Activated naive CD8-positive, alpha-beta T cell treated with anti-CD3 and anti-CD28 coated beads for 36 hours (primary cell): ENCODE results near the gene ZDHHC8. TPM values are rescaled to one million over a fixed set of nuclear protein-coding genes. Genes with fewer than 3 reads are reported as not detected.

Experiments used
- DNase-seq: peaks from one replicate; pipeline ENCODE4 v3.0.0; 2021
- H3K27ac Mint-ChIP-seq: one replicate; pipeline ENCODE4 v1.8.0; 2022; ENCODE audit warnings: mild to moderate bottlenecking, moderate library complexity, mixed read lengths
- H3K27me3 Mint-ChIP-seq: one replicate; pipeline ENCODE4 v1.8.0; 2022; ENCODE audit warnings: mild to moderate bottlenecking, mixed read lengths
- H3K36me3 Mint-ChIP-seq: one replicate; pipeline ENCODE4 v1.8.0; 2021; ENCODE audit warnings: mild to moderate bottlenecking, mixed read lengths
- H3K4me1 Mint-ChIP-seq: one replicate; pipeline ENCODE4 v1.8.0; 2021; ENCODE audit warnings: mixed read lengths
- H3K4me3 Mint-ChIP-seq: one replicate; pipeline ENCODE4 v1.8.0; 2022; ENCODE audit warnings: mild to moderate bottlenecking, moderate library complexity, mixed read lengths
- H3K9me3 Mint-ChIP-seq: one replicate; pipeline ENCODE4 v1.8.0; 2022; ENCODE audit warnings: mixed read lengths
- total RNA-seq, 2 experiments: library from RNA; stranded (reverse); gene quantifications; one replicate each; pipeline ENCODE4 v1.2.3, GENCODE V29; 2021

The ZDHHC8 gene
- total RNA-seq, 2 experiments from 2014 or later: 63.4 to 66.6 TPM

- peak overlapping the region; percentile 79 for H3K27ac Mint-ChIP-seq
- H3K4me1 Mint-ChIP-seq: peaks cover 33% of the 10 kb centered on the region
- H3K27me3 Mint-ChIP-seq: no peaks in the 10 kb centered on the region
- peak; percentile 58 for DNase-seq
- H3K4me3 Mint-ChIP-seq: no peak overlapping the region
- H3K9me3 Mint-ChIP-seq: no peaks in the 10 kb centered on the region
- H3K36me3 Mint-ChIP-seq: peaks cover 6% of the 10 kb centered on the region
These were observed 2.5 kb upstream of the ZDHHC8 start for GRCh38 chr22:20128902-20129746.

GRCh38 chr22:20129747-20130014, 1.9 kb upstream of the ZDHHC8 start:
- no peaks in the 10 kb centered on the region for H3K27me3 Mint-ChIP-seq
- H3K36me3 Mint-ChIP-seq: peaks cover 6% of the 10 kb centered on the region
- no peak for DNase-seq
- H3K9me3 Mint-ChIP-seq: no peaks in the 10 kb centered on the region
- H3K27ac Mint-ChIP-seq: no peak overlapping the region
- peaks cover 37% of the 10 kb centered on the region for H3K4me1 Mint-ChIP-seq
- H3K4me3 Mint-ChIP-seq: no peak overlapping the region

- Mint-ChIP-seq H3K27me3 (no peaks in the 10 kb centered on the region), H3K36me3 (peaks cover 6% of the 10 kb centered on the region), H3K4me1 (peaks cover 37% of the 10 kb centered on the region), H3K27ac (no peak overlapping the region), H3K4me3 (no peak overlapping the region), H3K9me3 (no peaks in the 10 kb centered on the region)
- no peak for DNase-seq
These were observed 1.3 kb upstream of the ZDHHC8 start for GRCh38 chr22:20130319-20130718.

- peak overlapping the region; percentile 63 for H3K4me3 Mint-ChIP-seq
- peak; percentile 77 for DNase-seq
- no peaks in the 10 kb centered on the region for H3K27me3 Mint-ChIP-seq
- no peak overlapping the region for H3K27ac Mint-ChIP-seq
- H3K9me3 Mint-ChIP-seq: no peaks in the 10 kb centered on the region
- H3K4me1 Mint-ChIP-seq: peaks cover 37% of the 10 kb centered on the region
- H3K36me3 Mint-ChIP-seq: peaks cover 6% of the 10 kb centered on the region
These were observed 640 bp upstream of the ZDHHC8 start for GRCh38 chr22:20130731-20131596.

GRCh38 chr22:20131859-20132685, 468 bp downstream of the ZDHHC8 start:
- no peaks in the 10 kb centered on the region for H3K27me3 Mint-ChIP-seq
- peak; percentile 23 for DNase-seq
- no peak overlapping the region for H3K27ac Mint-ChIP-seq
- H3K4me3 Mint-ChIP-seq: peak overlapping the region; percentile 76
- H3K36me3 Mint-ChIP-seq: peaks cover 4% of the 10 kb centered on the region
- H3K9me3 Mint-ChIP-seq: no peaks in the 10 kb centered on the region
- peaks cover 42% of the 10 kb centered on the region for H3K4me1 Mint-ChIP-seq

GRCh38 chr22:20132686-20133246, 1.2 kb downstream of the ZDHHC8 start:
- Mint-ChIP-seq H3K27ac (no peak overlapping the region), H3K4me1 (peaks cover 45% of the 10 kb centered on the region), H3K27me3 (no peaks in the 10 kb centered on the region), H3K9me3 (no peaks in the 10 kb centered on the region), H3K4me3 (peak overlapping the region; percentile 76), H3K36me3 (peaks cover 1% of the 10 kb centered on the region)
- no peak for DNase-seq

GRCh38 chr22:20133930-20134549, 2.4 kb downstream of the ZDHHC8 start:
- Mint-ChIP-seq H3K4me3 (peak overlapping the region; percentile 67), H3K9me3 (no peaks in the 10 kb centered on the region), H3K4me1 (peaks cover 36% of the 10 kb centered on the region), H3K36me3 (no peaks in the 10 kb centered on the region), H3K27ac (no peak overlapping the region), H3K27me3 (no peaks in the 10 kb centered on the region)
- DNase-seq: no peak

- H3K36me3 Mint-ChIP-seq: peaks cover 2% of the 10 kb centered on the region
These were observed 3.7 kb downstream of the ZDHHC8 start for GRCh38 chr22:20135265-20135664.

GRCh38 chr22:20135806-20136602, 4.4 kb downstream of the ZDHHC8 start:
- no peak overlapping the region for H3K27ac Mint-ChIP-seq
- H3K36me3 Mint-ChIP-seq: peaks cover 2% of the 10 kb centered on the region
- no peaks in the 10 kb centered on the region for H3K9me3 Mint-ChIP-seq
- H3K4me1 Mint-ChIP-seq: peaks cover 26% of the 10 kb centered on the region
- no peaks in the 10 kb centered on the region for H3K27me3 Mint-ChIP-seq
- H3K4me3 Mint-ChIP-seq: no peak overlapping the region
- no peak for DNase-seq

More at GRCh38 chr22:20135265-20135664, 3.7 kb downstream of the ZDHHC8 start:
- Mint-ChIP-seq H3K9me3 (no peaks in the 10 kb centered on the region), H3K27ac (no peak overlapping the region), H3K4me3 (no peak overlapping the region), H3K4me1 (peaks cover 26% of the 10 kb centered on the region), H3K27me3 (no peaks in the 10 kb centered on the region)
- no peak for DNase-seq

- Mint-ChIP-seq H3K27me3 (no peaks in the 10 kb centered on the region), H3K4me3 (no peak overlapping the region), H3K27ac (no peak overlapping the region), H3K36me3 (peaks cover 2% of the 10 kb centered on the region), H3K9me3 (no peaks in the 10 kb centered on the region), H3K4me1 (peaks cover 26% of the 10 kb centered on the region)
- no peak for DNase-seq
These were observed 4.9 kb downstream of the ZDHHC8 start for GRCh38 chr22:20136603-20136873.

GRCh38 chr22:20137113-20137512, 5.5 kb downstream of the ZDHHC8 start:
- H3K9me3 Mint-ChIP-seq: no peaks in the 10 kb centered on the region

GRCh38 chr22:20137671-20138416, 6.2 kb downstream of the ZDHHC8 start:
- Mint-ChIP-seq H3K4me1 (peaks cover 26% of the 10 kb centered on the region), H3K4me3 (no peak overlapping the region), H3K27ac (no peak overlapping the region), H3K36me3 (peaks cover 2% of the 10 kb centered on the region), H3K9me3 (no peaks in the 10 kb centered on the region), H3K27me3 (no peaks in the 10 kb centered on the region)
- no peak for DNase-seq

More at GRCh38 chr22:20137113-20137512, 5.5 kb downstream of the ZDHHC8 start:
- Mint-ChIP-seq H3K27ac (no peak overlapping the region), H3K27me3 (no peaks in the 10 kb centered on the region), H3K36me3 (peaks cover 2% of the 10 kb centered on the region), H3K4me3 (no peak overlapping the region), H3K4me1 (peaks cover 26% of the 10 kb centered on the region)
- no peak for DNase-seq

- H3K36me3 Mint-ChIP-seq: peaks cover 2% of the 10 kb centered on the region
- H3K27ac Mint-ChIP-seq: no peak overlapping the region
- no peak for DNase-seq
- no peaks in the 10 kb centered on the region for H3K9me3 Mint-ChIP-seq
- no peak overlapping the region for H3K4me3 Mint-ChIP-seq
- peaks cover 20% of the 10 kb centered on the region for H3K4me1 Mint-ChIP-seq
- H3K27me3 Mint-ChIP-seq: no peaks in the 10 kb centered on the region
These were observed 6.8 kb downstream of the ZDHHC8 start for GRCh38 chr22:20138417-20138738.
